Loucy (cell line): ENCODE results near the gene BEAN1.

Source experiments
- EZH2phosphoT487 ChIP-seq: fragments of 200-600 bp; IDR thresholded peaks from 2 replicates; pipeline ENCODE4 v1.6.1; 2018; ENCODE audit warnings: antibody characterized with exemption, mild to moderate bottlenecking, moderate library complexity, borderline replicate concordance
- TF ChIP-seq, protein P1 (sequence below): fragments of 200-600 bp; sonication (generic); conservative IDR thresholded peaks from 2 replicates; pipeline ENCODE4 v1.5.1; 2014; ENCODE audit warnings: mild to moderate bottlenecking, antibody characterized with exemption, low read length

DNA sequence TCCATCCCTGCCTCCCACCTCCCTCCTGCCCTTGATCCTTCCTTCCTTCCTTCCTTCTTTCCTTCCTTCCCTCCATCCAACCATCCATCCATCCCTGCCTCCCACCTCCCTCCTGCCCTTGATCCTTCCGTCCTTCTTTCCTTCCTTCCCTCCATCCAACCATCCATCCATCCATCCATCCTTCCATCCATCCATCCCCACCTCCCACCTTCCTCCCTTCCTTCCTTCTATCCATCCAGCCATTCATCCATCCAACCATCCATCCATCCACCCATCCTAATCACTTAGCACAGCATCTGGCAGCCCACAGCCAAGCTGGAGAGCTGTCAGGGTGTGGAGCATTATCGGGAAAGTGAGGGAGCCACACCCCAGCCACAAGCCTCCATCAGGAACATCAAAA is 68.3 kb downstream of the BEAN1 start:
- TF ChIP-seq, protein P1, sequence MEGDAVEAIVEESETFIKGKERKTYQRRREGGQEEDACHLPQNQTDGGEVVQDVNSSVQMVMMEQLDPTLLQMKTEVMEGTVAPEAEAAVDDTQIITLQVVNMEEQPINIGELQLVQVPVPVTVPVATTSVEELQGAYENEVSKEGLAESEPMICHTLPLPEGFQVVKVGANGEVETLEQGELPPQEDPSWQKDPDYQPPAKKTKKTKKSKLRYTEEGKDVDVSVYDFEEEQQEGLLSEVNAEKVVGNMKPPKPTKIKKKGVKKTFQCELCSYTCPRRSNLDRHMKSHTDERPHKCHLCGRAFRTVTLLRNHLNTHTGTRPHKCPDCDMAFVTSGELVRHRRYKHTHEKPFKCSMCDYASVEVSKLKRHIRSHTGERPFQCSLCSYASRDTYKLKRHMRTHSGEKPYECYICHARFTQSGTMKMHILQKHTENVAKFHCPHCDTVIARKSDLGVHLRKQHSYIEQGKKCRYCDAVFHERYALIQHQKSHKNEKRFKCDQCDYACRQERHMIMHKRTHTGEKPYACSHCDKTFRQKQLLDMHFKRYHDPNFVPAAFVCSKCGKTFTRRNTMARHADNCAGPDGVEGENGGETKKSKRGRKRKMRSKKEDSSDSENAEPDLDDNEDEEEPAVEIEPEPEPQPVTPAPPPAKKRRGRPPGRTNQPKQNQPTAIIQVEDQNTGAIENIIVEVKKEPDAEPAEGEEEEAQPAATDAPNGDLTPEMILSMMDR, result no peak
- no peak for TF ChIP-seq EZH2phosphoT487
